Karpas-422 (cell line): ENCODE results near the gene UBE2L5. TPM values are rescaled to one million over a fixed set of nuclear protein-coding genes. Genes with fewer than 3 reads are reported as not detected.

ENCODE experiments used
- DNase-seq: peaks from one replicate; pipeline ENCODE4 v3.0.0-alpha.2; 2015
- H2AFZ ChIP-seq: fragments of 200-600 bp; sonication (generic); 2 replicates; pipeline ENCODE4 v1.6.1; 2014; ENCODE audit warnings: antibody characterized with exemption, low read length, mixed read lengths
- H3K27ac ChIP-seq: fragments of 200-600 bp; sonication (generic); 2 replicates; pipeline ENCODE4 v1.5.1; 2014; ENCODE audit warnings: mild to moderate bottlenecking, low read length, moderate library complexity
- H3K27me3 ChIP-seq: fragments of 200-600 bp; sonication (generic); 2 replicates; pipeline ENCODE4 v1.6.1; 2014; ENCODE audit warnings: low read length, mixed read lengths
- H3K36me3 ChIP-seq: fragments of 200-600 bp; sonication (generic); 2 replicates; pipeline ENCODE4 v1.6.1; 2014; ENCODE audit warnings: low read length, mixed read lengths; ENCODE audit not compliant: insufficient read depth
- H3K4me1 ChIP-seq: fragments of 200-600 bp; sonication (generic); 2 replicates; pipeline ENCODE4 v1.6.1; 2014; ENCODE audit warnings: mild to moderate bottlenecking, low read length, mixed read lengths
- H3K4me2 ChIP-seq: fragments of 200-600 bp; sonication (generic); 2 replicates; pipeline ENCODE4 v1.6.1; 2014; ENCODE audit warnings: low read length, low read depth, mild to moderate bottlenecking; ENCODE audit not compliant: poor library complexity, severe bottlenecking
- H3K4me3 ChIP-seq: fragments of 200-600 bp; sonication (generic); 2 replicates; pipeline ENCODE4 v1.5.1; 2014; ENCODE audit warnings: mild to moderate bottlenecking, antibody characterized with exemption, low read length, mixed read lengths
- H3K79me2 ChIP-seq: fragments of 200-600 bp; sonication (generic); 2 replicates; pipeline ENCODE4 v1.6.1; 2014; ENCODE audit warnings: mild to moderate bottlenecking, low read length, mixed read lengths
- H3K9ac ChIP-seq: fragments of 200-600 bp; sonication (generic); 2 replicates; pipeline ENCODE4 v1.6.0; 2014; ENCODE audit warnings: low read length
- H3K9me2 ChIP-seq: fragments of 200-600 bp; sonication (generic), shearing (Covaris generic); replicated peaks from 2 replicates; pipeline ENCODE4 v1.6.0; 2014; ENCODE audit warnings: mild to moderate bottlenecking, low read length, moderate library complexity; ENCODE audit not compliant: insufficient read depth
- H3K9me3 ChIP-seq: fragments of 300-700, 200-600 bp; sonication (generic); 2 replicates; pipeline ENCODE4 v1.6.1; 2014; ENCODE audit warnings: low read length, mixed read lengths
- H4K20me1 ChIP-seq: fragments of 200-600 bp; sonication (generic); 2 replicates; pipeline ENCODE4 v1.6.1; 2014; ENCODE audit warnings: mild to moderate bottlenecking, antibody characterized with exemption, low read length, low read depth; ENCODE audit not compliant: insufficient read depth
- total RNA-seq: library from RNA; depleted of rRNA; stranded (reverse); fragments of >200 nt; shearing (Covaris generic); gene quantifications from 2 replicates; pipeline ENCODE4 v1.2.3, GENCODE V29; 2014; ENCODE audit warnings: low replicate concordance

The UBE2L5 gene
- total RNA-seq, 1 experiment from 2014 or later = not detected

DNA sequence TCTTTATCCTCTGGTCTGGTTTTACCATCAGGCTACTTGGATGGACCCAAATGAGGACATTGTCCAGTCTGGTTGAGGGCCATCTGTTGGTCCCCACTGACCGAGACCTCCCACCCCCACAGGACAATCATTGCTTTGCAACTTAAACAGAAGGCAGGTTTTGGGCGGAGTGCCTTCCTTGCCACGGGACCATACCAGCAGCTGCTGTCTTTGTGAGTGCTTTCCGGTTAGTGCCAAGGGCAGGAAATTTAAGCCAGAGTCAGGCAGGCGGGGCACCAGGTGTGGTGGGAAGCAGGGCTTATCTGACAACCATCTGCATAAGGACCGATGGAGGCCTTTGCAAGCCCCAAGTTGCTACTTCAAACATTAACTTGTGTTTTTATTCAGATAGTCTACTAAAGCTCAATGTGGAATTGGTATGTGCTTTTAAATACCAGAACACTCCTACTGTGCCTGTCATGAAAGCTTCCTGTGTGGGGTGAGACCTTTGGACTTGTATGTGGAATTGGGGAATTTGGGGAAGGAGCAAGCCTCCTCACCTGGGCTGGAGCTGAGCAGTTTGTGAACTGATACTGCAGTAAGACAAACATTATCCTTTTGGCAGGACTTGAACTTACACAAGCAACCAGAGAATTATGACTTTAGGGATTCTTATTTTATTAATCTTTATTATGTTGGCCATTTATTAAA is 39.3 kb upstream of the UBE2L5 start:
- no peaks in the 10 kb centered on the region for H3K9me3 ChIP-seq
- H3K36me3 ChIP-seq = no peaks in the 10 kb centered on the region
- H2AFZ ChIP-seq = no peak overlapping the region
- H3K4me2 ChIP-seq = no peak overlapping the region
- no peak overlapping the region for H3K9ac ChIP-seq
- no peak overlapping the region for H3K4me3 ChIP-seq
- no peak for DNase-seq
- H3K9me2 ChIP-seq = no peaks in the 10 kb centered on the region
- no peaks in the 10 kb centered on the region for H3K79me2 ChIP-seq
- H3K27ac ChIP-seq = no peak overlapping the region
- H4K20me1 ChIP-seq = no peaks in the 10 kb centered on the region
- peaks cover 17% of the 10 kb centered on the region for H3K4me1 ChIP-seq
- no peaks in the 10 kb centered on the region for H3K27me3 ChIP-seq

DNA sequence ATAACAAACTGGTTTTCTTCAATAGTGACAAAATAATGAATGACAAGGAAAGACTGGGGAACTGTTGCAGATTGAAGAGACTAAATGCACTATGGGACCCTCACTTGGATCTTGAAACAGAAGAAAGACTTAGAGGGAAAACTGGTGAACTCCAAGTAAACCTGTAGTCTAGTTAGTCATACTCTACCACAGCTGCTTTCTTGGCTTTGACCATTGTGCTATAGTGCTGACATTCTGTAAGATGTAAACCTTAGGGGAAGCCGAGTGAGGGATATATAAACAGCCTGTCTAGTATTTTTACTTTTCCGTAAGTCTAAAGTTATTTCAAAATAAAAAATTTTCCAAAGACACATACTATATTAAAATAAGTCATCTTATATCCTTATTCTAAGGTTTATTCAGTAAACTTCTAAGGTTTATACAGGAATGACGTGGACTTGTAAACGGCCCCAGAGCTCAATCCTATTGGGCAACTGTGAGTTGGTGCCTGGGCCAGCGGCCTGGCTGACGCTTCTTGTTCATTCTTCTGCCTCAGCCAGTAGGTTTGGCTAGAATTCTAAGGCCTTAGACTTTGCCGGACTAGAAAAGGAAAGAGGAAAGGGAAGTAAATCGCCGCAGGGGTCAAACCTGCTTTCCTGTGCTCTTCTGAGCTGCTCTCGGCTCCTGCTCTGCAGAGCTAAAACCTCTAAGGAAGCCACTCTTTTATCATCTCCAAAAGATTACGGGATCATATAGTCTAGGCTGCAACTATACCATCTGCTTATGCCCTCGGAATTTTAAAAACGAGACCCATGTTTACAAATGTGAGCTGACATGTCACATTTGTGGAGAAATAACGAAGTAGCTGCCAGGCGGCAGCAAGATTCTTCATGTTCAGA is 33.6 kb upstream of the UBE2L5 start:
- no peaks in the 10 kb centered on the region for H3K79me2 ChIP-seq
- no peaks in the 10 kb centered on the region for H4K20me1 ChIP-seq
- no peaks in the 10 kb centered on the region for H3K27me3 ChIP-seq
- no peaks in the 10 kb centered on the region for H3K9me2 ChIP-seq
- no peak overlapping the region for H3K27ac ChIP-seq
- H2AFZ ChIP-seq = no peak overlapping the region
- H3K9ac ChIP-seq = no peak overlapping the region
- no peaks in the 10 kb centered on the region for H3K9me3 ChIP-seq
- no peak for DNase-seq
- H3K4me3 ChIP-seq = no peak overlapping the region
- H3K4me1 ChIP-seq = no peaks in the 10 kb centered on the region
- H3K36me3 ChIP-seq = no peaks in the 10 kb centered on the region
- no peak overlapping the region for H3K4me2 ChIP-seq

DNA sequence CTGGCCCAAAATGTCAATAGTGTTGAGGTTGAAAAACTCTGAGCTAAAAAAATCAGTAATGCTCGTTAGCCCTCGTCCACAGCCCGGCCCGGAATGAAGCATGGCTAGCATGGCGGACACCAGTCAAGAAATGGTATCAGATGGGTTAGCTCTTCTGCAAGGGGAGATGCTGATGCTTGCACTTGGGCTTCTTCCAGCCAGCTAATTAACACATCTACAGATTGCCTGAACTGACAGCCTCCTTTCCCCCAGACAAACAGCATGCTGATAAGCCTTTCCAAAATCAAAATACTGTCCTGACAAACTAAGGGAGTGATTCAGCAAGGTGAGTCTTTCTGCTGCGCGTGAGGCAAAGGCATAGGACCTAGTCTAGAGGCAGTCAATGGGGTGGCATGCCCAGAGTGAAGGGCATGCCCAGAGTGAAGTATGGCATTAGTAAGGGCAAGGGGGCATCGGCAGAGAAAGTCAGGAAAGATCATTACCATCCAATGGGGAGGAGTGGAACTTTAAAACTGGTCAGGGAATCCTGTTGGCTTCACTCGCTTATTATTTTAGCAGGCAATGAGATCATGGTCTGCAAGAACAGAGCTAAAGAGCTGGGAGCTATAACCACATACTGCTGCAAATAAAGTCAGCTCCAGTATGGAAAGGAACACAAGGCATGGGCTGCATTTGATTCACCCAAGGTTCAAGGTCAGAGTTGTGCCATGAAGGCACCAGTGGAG is 30.2 kb upstream of the UBE2L5 start:
- Histone ChIP-seq H3K27ac (no peak overlapping the region), H3K4me2 (no peak overlapping the region), H3K79me2 (no peaks in the 10 kb centered on the region), H3K4me1 (peaks cover 24% of the 10 kb centered on the region), H3K9me3 (no peaks in the 10 kb centered on the region), H3K9me2 (no peaks in the 10 kb centered on the region), H3K27me3 (no peaks in the 10 kb centered on the region), H3K36me3 (no peaks in the 10 kb centered on the region), H2AFZ (no peak overlapping the region), H3K9ac (no peak overlapping the region), H3K4me3 (no peak overlapping the region), H4K20me1 (no peaks in the 10 kb centered on the region)
- no peak for DNase-seq

DNA sequence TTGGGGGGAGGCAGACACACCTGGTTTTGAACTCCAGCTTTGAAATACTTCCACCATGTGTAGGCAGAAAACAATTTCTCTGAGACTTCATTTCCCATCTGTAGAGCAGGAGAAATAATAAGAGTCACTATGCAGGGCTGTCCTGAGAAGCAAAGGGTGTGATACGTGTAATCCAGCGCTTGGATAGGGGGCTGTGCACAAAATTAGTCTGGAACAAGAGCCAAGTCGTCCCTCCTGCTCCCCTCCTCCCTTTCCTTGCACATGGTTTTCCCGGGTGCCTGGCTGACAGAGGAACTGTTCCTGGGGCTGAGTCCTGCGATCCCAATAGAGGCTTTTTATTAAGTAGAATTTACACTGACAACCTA is 29.6 kb upstream of the UBE2L5 start:
- H3K4me3 ChIP-seq = no peak overlapping the region
- H3K36me3 ChIP-seq = no peaks in the 10 kb centered on the region
- DNase-seq = no peak
- H3K4me1 ChIP-seq = peaks cover 24% of the 10 kb centered on the region
- H3K9ac ChIP-seq = no peak overlapping the region
- no peak overlapping the region for H3K4me2 ChIP-seq
- no peaks in the 10 kb centered on the region for H4K20me1 ChIP-seq
- no peaks in the 10 kb centered on the region for H3K9me3 ChIP-seq
- no peak overlapping the region for H3K27ac ChIP-seq
- H3K9me2 ChIP-seq = no peaks in the 10 kb centered on the region
- H3K27me3 ChIP-seq = no peaks in the 10 kb centered on the region
- no peak overlapping the region for H2AFZ ChIP-seq
- no peaks in the 10 kb centered on the region for H3K79me2 ChIP-seq

DNA sequence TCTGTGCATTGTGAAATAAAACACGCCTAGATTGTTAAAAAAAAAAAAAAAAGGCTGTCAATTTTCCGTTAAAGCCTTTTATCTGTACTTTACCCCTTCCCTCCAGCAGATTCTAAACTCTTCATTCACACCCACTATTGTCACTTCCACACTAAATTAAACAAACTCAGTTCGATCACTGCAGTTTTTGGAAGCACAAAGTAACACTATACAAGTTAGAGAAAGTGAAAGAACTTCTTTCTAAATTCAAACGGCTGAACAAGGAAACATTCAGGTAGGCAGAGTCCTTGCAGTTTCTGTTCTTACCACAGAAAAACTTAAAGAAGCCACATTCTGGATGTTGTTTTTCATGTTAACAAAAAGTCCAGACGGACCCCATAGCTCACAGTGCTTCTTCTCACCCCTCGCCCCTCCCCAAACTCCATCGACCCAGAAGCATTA is 27.5 kb upstream of the UBE2L5 start:
- Histone ChIP-seq H4K20me1 (no peaks in the 10 kb centered on the region), H3K79me2 (no peaks in the 10 kb centered on the region), H3K9ac (peak overlapping the region; percentile 91), H3K27ac (peak overlapping the region; percentile 87), H3K27me3 (no peaks in the 10 kb centered on the region), H3K4me3 (peak overlapping the region; percentile 82), H3K9me2 (no peaks in the 10 kb centered on the region), H3K9me3 (no peaks in the 10 kb centered on the region), H3K4me1 (peaks cover 24% of the 10 kb centered on the region), H2AFZ (peak overlapping the region; percentile 68), H3K4me2 (peak overlapping the region; percentile 100), H3K36me3 (no peaks in the 10 kb centered on the region)
- peak; percentile 64 for DNase-seq

DNA sequence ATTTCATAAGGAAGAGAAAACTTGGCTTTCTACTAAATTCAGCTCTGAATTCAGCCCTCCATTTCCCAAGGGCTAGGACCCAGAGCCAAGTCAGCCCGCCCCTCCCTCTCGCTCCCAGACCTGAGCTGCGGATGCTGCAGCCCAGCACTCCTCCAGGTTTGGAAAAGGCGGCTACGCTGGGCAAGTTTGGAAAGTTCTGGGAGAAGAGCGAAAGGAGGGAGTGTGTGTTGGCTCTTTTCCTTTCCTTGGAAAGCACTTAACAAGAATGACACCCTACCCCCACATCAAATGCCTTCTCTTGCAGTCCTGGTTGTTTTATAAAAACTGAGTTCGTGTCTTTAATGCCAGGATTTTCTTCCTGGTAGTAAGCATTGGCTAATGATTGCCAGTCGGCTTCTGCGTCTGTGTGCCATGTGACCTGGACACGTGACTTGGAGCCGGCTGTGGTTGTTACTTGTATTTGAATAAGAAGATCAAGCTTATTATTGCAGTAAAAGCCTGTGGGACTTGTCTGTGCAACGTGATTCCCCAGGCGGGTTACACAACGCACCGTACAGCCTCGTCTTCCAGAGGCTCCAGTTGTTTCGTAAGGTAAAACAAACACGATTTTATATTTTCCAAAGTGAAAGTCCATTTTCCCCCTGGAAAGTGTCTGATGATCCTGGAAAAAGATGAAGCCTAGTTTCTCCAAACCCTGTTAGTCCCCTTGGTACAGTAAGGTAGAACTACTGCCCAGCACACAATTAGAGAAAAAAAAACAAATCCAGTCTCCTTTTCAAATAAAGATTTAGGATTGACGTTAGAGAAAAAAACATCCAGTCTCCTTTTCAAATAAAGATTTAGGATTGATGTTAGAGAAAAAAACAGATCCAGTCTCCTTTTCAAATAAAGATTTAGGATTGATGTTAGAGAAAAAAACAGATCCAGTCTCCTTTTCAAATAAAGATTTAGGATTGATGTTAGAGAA is 26.8 kb upstream of the UBE2L5 start:
- DNase-seq = peak; percentile 95
- peak overlapping the region; percentile 87 for H3K27ac ChIP-seq
- peak overlapping the region; percentile 91 for H3K9ac ChIP-seq
- no peaks in the 10 kb centered on the region for H3K27me3 ChIP-seq
- no peaks in the 10 kb centered on the region for H3K79me2 ChIP-seq
- peaks cover 24% of the 10 kb centered on the region for H3K4me1 ChIP-seq
- peak overlapping the region; percentile 76 for H2AFZ ChIP-seq
- no peaks in the 10 kb centered on the region for H3K9me3 ChIP-seq
- peak overlapping the region; percentile 100 for H3K4me2 ChIP-seq
- no peaks in the 10 kb centered on the region for H3K9me2 ChIP-seq
- peak overlapping the region; percentile 82 for H3K4me3 ChIP-seq
- no peaks in the 10 kb centered on the region for H4K20me1 ChIP-seq
- H3K36me3 ChIP-seq = no peaks in the 10 kb centered on the region

DNA sequence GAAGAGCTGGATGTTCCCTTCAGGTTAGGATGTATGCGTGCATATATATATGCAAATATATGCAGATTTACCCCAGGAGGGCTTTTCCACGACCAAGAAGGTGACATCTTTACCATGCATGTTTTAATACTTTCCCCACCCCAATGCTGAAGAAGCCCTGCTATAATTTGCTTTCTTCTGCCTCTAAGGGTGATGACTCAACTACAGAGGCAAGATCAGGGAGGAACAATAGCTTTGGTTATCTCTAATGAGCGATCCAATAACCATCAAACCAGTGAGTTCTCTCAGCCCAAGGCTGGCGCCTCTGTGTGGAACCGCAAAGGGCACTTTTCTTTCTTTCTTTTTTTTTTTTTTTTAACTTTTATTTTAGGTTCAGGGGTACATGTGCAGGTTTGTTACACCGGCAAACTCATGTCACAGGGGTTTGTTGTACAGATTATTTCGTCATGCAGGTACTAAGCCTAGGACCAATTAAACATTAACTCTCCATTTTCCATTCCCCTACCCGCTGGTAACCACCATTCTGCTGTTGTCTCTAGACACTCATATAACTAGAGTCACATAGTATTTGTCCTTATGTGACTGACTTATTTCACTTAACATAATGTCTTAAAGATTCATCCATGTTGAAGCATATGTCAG is 25.7 kb upstream of the UBE2L5 start:
- Histone ChIP-seq H3K9ac (peak overlapping the region; percentile 91), H4K20me1 (no peaks in the 10 kb centered on the region), H3K27me3 (no peaks in the 10 kb centered on the region), H3K4me2 (peak overlapping the region; percentile 100), H3K4me3 (peak overlapping the region; percentile 82), H3K27ac (peak overlapping the region; percentile 87), H3K79me2 (no peaks in the 10 kb centered on the region), H3K4me1 (peaks cover 24% of the 10 kb centered on the region), H3K36me3 (no peaks in the 10 kb centered on the region), H3K9me2 (no peaks in the 10 kb centered on the region), H2AFZ (0 out of 2 replicates have a peak overlapping the region, but pooled peaks have one; percentile 32), H3K9me3 (no peaks in the 10 kb centered on the region)
- no peak for DNase-seq
